ENCODE results near the gene CCDC50. TPM values are rescaled to one million over a fixed set of nuclear protein-coding genes. Genes with fewer than 3 reads are reported as not detected.

Gene CCDC50
- total and polyA plus RNA-seq, 10 of the 15 experiments (the other 5 are each of a cell fraction or from before 2014, with no cell fraction given), result 46.7 to 150 (median 125) TPM

DNA sequence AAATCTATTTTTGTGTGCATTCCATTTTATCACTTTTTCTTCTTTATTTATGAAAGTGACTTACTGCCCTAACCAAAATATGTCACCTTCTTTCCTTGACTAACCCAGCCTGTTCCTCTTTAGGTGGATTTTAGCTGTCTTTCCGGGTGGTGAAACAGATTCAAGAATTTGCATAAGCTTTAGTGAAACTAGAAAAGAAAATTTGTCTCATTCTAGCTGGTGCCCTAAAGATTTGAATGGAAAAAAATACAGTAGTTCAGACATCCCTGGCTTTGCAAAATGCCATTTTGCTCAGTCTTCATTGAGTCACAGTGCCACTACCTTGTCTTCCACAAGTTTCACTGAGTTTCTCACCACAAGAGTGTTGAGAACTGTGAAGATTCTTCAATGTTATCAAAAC is 28.2 kb upstream of the CCDC50 start (continued):
- TF ChIP-seq HDAC6 (IDR thresholded peaks at IDR 0.05; ENCODE audit: unreplicated experiment) (no peak), KDM1A (IDR thresholded peaks at IDR 0.05; ENCODE audit: borderline replicate concordance) (no peak), RFX5 (IDR thresholded peaks at IDR 0.05; ENCODE audit: low read depth, low read length) (no peak), ATF2 (IDR thresholded peaks at IDR 0.05; ENCODE audit: low read length) (peak; percentile 57; the same call in 1 of the 2 replicates), FOXK2 (IDR thresholded peaks at IDR 0.05) (no peak), YY1 (IDR thresholded peaks at IDR 0.05; ENCODE audit: low read depth, low read length) (no peak), TBL1XR1 (IDR thresholded peaks at IDR 0.05; ENCODE audit: low read depth, low read length) (no peak), EP300 (IDR thresholded peaks at IDR 0.05; ENCODE audit: borderline replicate concordance in 1 of 2, control insufficient read depth in 1 of 2, low read depth in 2 of 2, low read length in 2 of 2) (0 out of 4 replicates have a peak, but pooled peaks of 1 of the 2 experiments have one; percentile 23), CBX3 (IDR thresholded peaks at IDR 0.05; ENCODE audit: borderline replicate concordance, low read depth) (no peak), IKZF2 (IDR thresholded peaks at IDR 0.05) (peak; percentile 61; a peak in 3 of 4 replicates), NBN (IDR thresholded peaks at IDR 0.05) (no peak), ASH2L (IDR thresholded peaks at IDR 0.05; ENCODE audit: borderline replicate concordance, low read depth) (no peak), NFYB (IDR thresholded peaks at IDR 0.05; ENCODE audit: insufficient read depth, low read depth, low read length) (no peak), FOXM1 (IDR thresholded peaks at IDR 0.05; ENCODE audit: low read depth, low read length) (peak; percentile 20; the same call in 1 of the 2 replicates), SUPT20H (IDR thresholded peaks at IDR 0.05; ENCODE audit: borderline replicate concordance, control insufficient read depth, low read depth, low read length) (no peak), SMC3 (IDR thresholded peaks at IDR 0.05; ENCODE audit: borderline replicate concordance, low read length) (no peak), BACH1 (IDR thresholded peaks at IDR 0.05; ENCODE audit: borderline replicate concordance) (no peak), STAT3 (IDR thresholded peaks at IDR 0.05; ENCODE audit: low read depth, low read length) (no peak), NR2C2 (IDR thresholded peaks at IDR 0.05; ENCODE audit: borderline replicate concordance, control insufficient read depth, insufficient read length, low read depth) (no peak), BMI1 (IDR thresholded peaks at IDR 0.05; ENCODE audit: borderline replicate concordance) (no peak), IRF4 (IDR thresholded peaks at IDR 0.05; ENCODE audit: low read depth, low read length) (no peak), E4F1 (IDR thresholded peaks at IDR 0.05; ENCODE audit: borderline replicate concordance, partially characterized antibody) (no peak), YBX1 (IDR thresholded peaks at IDR 0.05) (no peak)
- TF ChIP-seq, protein P1, sequence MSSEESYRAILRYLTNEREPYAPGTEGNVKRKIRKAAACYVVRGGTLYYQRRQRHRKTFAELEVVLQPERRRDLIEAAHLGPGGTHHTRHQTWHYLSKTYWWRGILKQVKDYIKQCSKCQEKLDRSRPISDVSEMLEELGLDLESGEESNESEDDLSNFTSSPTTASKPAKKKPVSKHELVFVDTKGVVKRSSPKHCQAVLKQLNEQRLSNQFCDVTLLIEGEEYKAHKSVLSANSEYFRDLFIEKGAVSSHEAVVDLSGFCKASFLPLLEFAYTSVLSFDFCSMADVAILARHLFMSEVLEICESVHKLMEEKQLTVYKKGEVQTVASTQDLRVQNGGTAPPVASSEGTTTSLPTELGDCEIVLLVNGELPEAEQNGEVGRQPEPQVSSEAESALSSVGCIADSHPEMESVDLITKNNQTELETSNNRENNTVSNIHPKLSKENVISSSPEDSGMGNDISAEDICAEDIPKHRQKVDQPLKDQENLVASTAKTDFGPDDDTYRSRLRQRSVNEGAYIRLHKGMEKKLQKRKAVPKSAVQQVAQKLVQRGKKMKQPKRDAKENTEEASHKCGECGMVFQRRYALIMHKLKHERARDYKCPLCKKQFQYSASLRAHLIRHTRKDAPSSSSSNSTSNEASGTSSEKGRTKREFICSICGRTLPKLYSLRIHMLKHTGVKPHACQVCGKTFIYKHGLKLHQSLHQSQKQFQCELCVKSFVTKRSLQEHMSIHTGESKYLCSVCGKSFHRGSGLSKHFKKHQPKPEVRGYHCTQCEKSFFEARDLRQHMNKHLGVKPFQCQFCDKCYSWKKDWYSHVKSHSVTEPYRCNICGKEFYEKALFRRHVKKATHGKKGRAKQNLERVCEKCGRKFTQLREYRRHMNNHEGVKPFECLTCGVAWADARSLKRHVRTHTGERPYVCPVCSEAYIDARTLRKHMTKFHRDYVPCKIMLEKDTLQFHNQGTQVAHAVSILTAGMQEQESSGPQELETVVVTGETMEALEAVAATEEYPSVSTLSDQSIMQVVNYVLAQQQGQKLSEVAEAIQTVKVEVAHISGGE (CRISPR knock-in tag; IDR thresholded peaks at IDR 0.05), result no peak
- TF ChIP-seq, protein P2, sequence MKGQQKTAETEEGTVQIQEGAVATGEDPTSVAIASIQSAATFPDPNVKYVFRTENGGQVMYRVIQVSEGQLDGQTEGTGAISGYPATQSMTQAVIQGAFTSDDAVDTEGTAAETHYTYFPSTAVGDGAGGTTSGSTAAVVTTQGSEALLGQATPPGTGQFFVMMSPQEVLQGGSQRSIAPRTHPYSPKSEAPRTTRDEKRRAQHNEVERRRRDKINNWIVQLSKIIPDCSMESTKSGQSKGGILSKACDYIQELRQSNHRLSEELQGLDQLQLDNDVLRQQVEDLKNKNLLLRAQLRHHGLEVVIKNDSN (IDR thresholded peaks at IDR 0.05; ENCODE audit: borderline replicate concordance, extremely low read length, insufficient read depth, low read depth, low read length), result no peak

Data from GM12878 (cell line).